ENCODE results near the gene RASA3.

- no peak for TF ChIP-seq RCOR1 (conservative IDR thresholded peaks at IDR 0.05; ENCODE audit: low read depth, low read length)
- no peak for TF ChIP-seq USF1 (IDR thresholded peaks at IDR 0.05; ENCODE audit: borderline replicate concordance, extremely low read length, insufficient read depth, low read depth, low read length)
- TF ChIP-seq CHD1 (IDR thresholded peaks at IDR 0.05; ENCODE audit: low read depth, low read length): no peak
- TF ChIP-seq USF2 (IDR thresholded peaks at IDR 0.05; ENCODE audit: borderline replicate concordance, low read depth, low read length): no peak
- TF ChIP-seq E2F4 (IDR thresholded peaks at IDR 0.05; ENCODE audit: low read depth, low read length): no peak
- TF ChIP-seq KDM1A (IDR thresholded peaks at IDR 0.05; ENCODE audit: borderline replicate concordance): no peak
- TF ChIP-seq SREBF1 (IDR thresholded peaks at IDR 0.05; ENCODE audit: low read length): no peak
- no peak for TF ChIP-seq JUNB (IDR thresholded peaks at IDR 0.05)
- TF ChIP-seq NFIC (IDR thresholded peaks at IDR 0.05; ENCODE audit: low read depth, low read length): no peak
- no peak for TF ChIP-seq NFYB (IDR thresholded peaks at IDR 0.05; ENCODE audit: insufficient read depth, low read depth, low read length)
These were observed 49.4 kb downstream of the RASA3 start for GRCh38 chr13:114082849-114083645.

Data from GM12878 (cell line).